OCI-LY3 (cell line): ENCODE measurements around the gene SLX9.

Experiments used
- H2AFZ ChIP-seq: fragments of 200-600, 300-600 bp; shearing (Covaris generic); 2 replicates; pipeline ENCODE4 v1.6.0; 2014; ENCODE audit warnings: antibody characterized with exemption, low read depth, low read length
- H3K27ac ChIP-seq: fragments of 200-600, 300-600 bp; sonication (generic); 2 replicates; pipeline ENCODE4 v1.5.1; 2014; ENCODE audit warnings: mild to moderate bottlenecking, low read length, moderate library complexity, mixed read lengths
- H3K27me3 ChIP-seq: fragments of 200-600, 300-600 bp; sonication (generic); 2 replicates; pipeline ENCODE4 v1.6.1; 2014; ENCODE audit warnings: low read depth, low read length, mixed read lengths
- H3K36me3 ChIP-seq: fragments of 200-600, 300-600 bp; sonication (generic); replicated peaks from 2 replicates; pipeline ENCODE3; 2014; ENCODE audit warnings: low read depth, low read length, mixed read lengths
- H3K4me1 ChIP-seq: fragments of 300-600, 200-600 bp; sonication (generic); 2 replicates; pipeline ENCODE4 v1.6.1; 2014; ENCODE audit warnings: low read length, mixed read lengths
- H3K4me2 ChIP-seq: fragments of 200-600, 300-600 bp; sonication (generic); 2 replicates; pipeline ENCODE4 v1.6.1; 2014; ENCODE audit warnings: low read length, mixed read lengths
- H3K4me3 ChIP-seq: fragments of 300-600, 200-600 bp; sonication (generic); 2 replicates; pipeline ENCODE4 v1.5.1; 2014; ENCODE audit warnings: antibody characterized with exemption, mild to moderate bottlenecking, low read length, moderate library complexity
- H3K79me2 ChIP-seq: fragments of 300-600, 200-600 bp; shearing (Covaris generic); 2 replicates; pipeline ENCODE4 v1.6.1; 2014; ENCODE audit warnings: mild to moderate bottlenecking, low read length, mixed read lengths
- H3K9ac ChIP-seq: fragments of 300-600, 200-600 bp; shearing (Covaris generic); 2 replicates; pipeline ENCODE4 v1.6.0; 2014; ENCODE audit warnings: mild to moderate bottlenecking, low read length, moderate library complexity
- H3K9me3 ChIP-seq: fragments of 200-600, 300-600 bp; shearing (Covaris generic); 2 replicates; pipeline ENCODE4 v1.6.1; 2014; ENCODE audit warnings: low read length, mixed read lengths; ENCODE audit not compliant: insufficient read depth
- H4K20me1 ChIP-seq: fragments of 200-600, 300-600 bp; sonication (generic); 2 replicates; pipeline ENCODE4 v1.6.1; 2016; ENCODE audit warnings: low read length, mixed read lengths; ENCODE audit not compliant: insufficient read depth
- CTCF ChIP-seq: fragments of 200-600, 300-600 bp; sonication (generic); IDR thresholded peaks from 2 replicates; pipeline ENCODE4 v1.5.1; 2014; ENCODE audit warnings: antibody characterized with exemption, low read length, low read depth
- EZH2phosphoT487 ChIP-seq: fragments of 200-600 bp; shearing (Covaris generic); IDR thresholded peaks from 2 replicates; pipeline ENCODE4 v1.6.1; 2018; ENCODE audit warnings: antibody characterized with exemption, mixed run types, low read depth

SLX9 gene

GRCh38 chr21:44897326-44898010 lies 42.4 kb upstream of the SLX9 start:
- Histone ChIP-seq H3K4me3 (no peak overlapping the region), H3K9ac (no peak overlapping the region), H3K36me3 (peaks cover 8% of the 10 kb centered on the region), H4K20me1 (no peaks in the 10 kb centered on the region), H3K4me1 (no peaks in the 10 kb centered on the region), H3K79me2 (no peaks in the 10 kb centered on the region), H2AFZ (no peak overlapping the region), H3K4me2 (no peak overlapping the region), H3K9me3 (no peaks in the 10 kb centered on the region), H3K27ac (no peak overlapping the region), H3K27me3 (no peaks in the 10 kb centered on the region)
- TF ChIP-seq CTCF (no peak), EZH2phosphoT487 (no peak)

GRCh38 chr21:44898011-44898488 lies 41.8 kb upstream of the SLX9 start:
- H3K36me3 ChIP-seq = peaks cover 11% of the 10 kb centered on the region
- no peak overlapping the region for H2AFZ ChIP-seq
- H3K4me3 ChIP-seq = no peak overlapping the region
- no peak overlapping the region for H3K27ac ChIP-seq
- H4K20me1 ChIP-seq = no peaks in the 10 kb centered on the region
- H3K79me2 ChIP-seq = no peaks in the 10 kb centered on the region
- H3K27me3 ChIP-seq = no peaks in the 10 kb centered on the region
- TF ChIP-seq CTCF (no peak), EZH2phosphoT487 (no peak)
- H3K4me2 ChIP-seq = no peak overlapping the region
- H3K4me1 ChIP-seq = no peaks in the 10 kb centered on the region
- no peak overlapping the region for H3K9ac ChIP-seq
- H3K9me3 ChIP-seq = no peaks in the 10 kb centered on the region

GRCh38 chr21:44898851-44899767 lies 40.7 kb upstream of the SLX9 start:
- no peaks in the 10 kb centered on the region for H3K27me3 ChIP-seq
- no peak overlapping the region for H3K9ac ChIP-seq
- H3K79me2 ChIP-seq = no peaks in the 10 kb centered on the region
- TF ChIP-seq EZH2phosphoT487 (no peak), CTCF (no peak)
- no peaks in the 10 kb centered on the region for H4K20me1 ChIP-seq
- peaks cover 11% of the 10 kb centered on the region for H3K36me3 ChIP-seq
- no peak overlapping the region for H3K4me2 ChIP-seq
- H2AFZ ChIP-seq = no peak overlapping the region
- no peak overlapping the region for H3K4me3 ChIP-seq
- no peaks in the 10 kb centered on the region for H3K4me1 ChIP-seq
- no peak overlapping the region for H3K27ac ChIP-seq
- H3K9me3 ChIP-seq = no peaks in the 10 kb centered on the region

- Histone ChIP-seq H3K9ac (no peak overlapping the region), H3K36me3 (peaks cover 11% of the 10 kb centered on the region), H3K4me2 (no peak overlapping the region), H3K27me3 (no peaks in the 10 kb centered on the region), H2AFZ (no peak overlapping the region), H4K20me1 (no peaks in the 10 kb centered on the region), H3K27ac (no peak overlapping the region), H3K9me3 (no peaks in the 10 kb centered on the region), H3K79me2 (no peaks in the 10 kb centered on the region), H3K4me1 (no peaks in the 10 kb centered on the region), H3K4me3 (no peak overlapping the region)
- TF ChIP-seq EZH2phosphoT487 (no peak), CTCF (no peak)
Observed at GRCh38 chr21:44899768-44900558, 39.9 kb upstream of the SLX9 start.
